HEK293 (cell line): Measurements from ENCODE around the gene GUCY2D.

Source experiments
- CTCF ChIA-PET: fragments of 350-600 bp; formaldehyde crosslinking; extraction: SDS; loops from one replicate; lab custom pipeline; 2021; ENCODE audit warnings: antibody characterized with exemption; lab: Yijun Ruan, JAX
- POLR2A ChIA-PET: fragments of 300-600 bp; formaldehyde crosslinking; extraction: SDS; loops from one replicate; lab custom pipeline; 2020; ENCODE audit warnings: antibody characterized with exemption, inconsistent platforms; lab: Yijun Ruan, JAX
- H3K27ac ChIP-seq: fragments of 200-500 bp; sonication (Bioruptor generic); 2 replicates; pipeline ENCODE4 v1.5.1; 2014; ENCODE audit warnings: low read depth, low read length, control low read depth, inconsistent platforms; ENCODE audit errors: extremely low read depth
- H3K36me3 ChIP-seq, 2 experiments: fragments of 200-500 bp in 1 of 2; sonication (Bioruptor generic) in 1 of 2; 1 replicate in 1 of 2; 2 replicates in 1 of 2; pipeline ENCODE4 v1.5.1; 2014 to 2017; ENCODE audit warnings: inconsistent platforms in 2 of 2, low read length in 2 of 2; ENCODE audit not compliant: control insufficient read depth in 2 of 2, insufficient read depth in 1 of 2
- H3K4me1 ChIP-seq: fragments of 200-500 bp; sonication (Bioruptor generic); 2 replicates; pipeline ENCODE4 v1.5.1; 2014; ENCODE audit warnings: mild to moderate bottlenecking, low read length, inconsistent platforms; ENCODE audit not compliant: control insufficient read depth, insufficient read depth
- H3K4me3 ChIP-seq: 2 replicates; pipeline ENCODE4 v1.5.1; 2011; ENCODE audit warnings: low read depth, mild to moderate bottlenecking, control low read depth, low read length, moderate library complexity
- H3K9me3 ChIP-seq: fragments of 200-500 bp; sonication (Bioruptor generic); 2 replicates; pipeline ENCODE4 v1.5.1; 2014; ENCODE audit warnings: low read depth, low read length, inconsistent platforms; ENCODE audit not compliant: control insufficient read depth, insufficient read depth
- BCL11A ChIP-seq: fragments of 450-650 bp; formaldehyde crosslinking; IDR thresholded peaks from 2 replicates; pipeline ENCODE4 v1.5.1; 2016; ENCODE audit warnings: low read depth, missing biosample characterization, missing genetic modification characterization
- KLF17 ChIP-seq: fragments of 450-650 bp; formaldehyde crosslinking; IDR thresholded peaks from 2 replicates; pipeline ENCODE4 v1.5.1; 2016; ENCODE audit warnings: missing biosample characterization, missing genetic modification characterization
- PATZ1 ChIP-seq: fragments of 450-650 bp; formaldehyde crosslinking; IDR thresholded peaks from 2 replicates; pipeline ENCODE4 v1.5.1; 2016; ENCODE audit warnings: missing biosample characterization, missing genetic modification characterization
- TSHZ1 ChIP-seq: fragments of 450-650 bp; formaldehyde crosslinking; IDR thresholded peaks from 2 replicates; pipeline ENCODE4 v1.5.1; 2016; ENCODE audit warnings: missing biosample characterization, missing genetic modification characterization, borderline replicate concordance
- ZBTB20 ChIP-seq: fragments of 450-650 bp; formaldehyde crosslinking; IDR thresholded peaks from 2 replicates; pipeline ENCODE4 v1.5.1; 2016; ENCODE audit warnings: missing biosample characterization, missing genetic modification characterization
- ZBTB7A ChIP-seq: fragments of 450-650 bp; formaldehyde crosslinking; IDR thresholded peaks from 2 replicates; pipeline ENCODE4 v1.5.1; 2016; ENCODE audit warnings: low read depth, missing biosample characterization, missing genetic modification characterization
- ZFP69B ChIP-seq: fragments of 450-650 bp; formaldehyde crosslinking; IDR thresholded peaks from 2 replicates; pipeline ENCODE4 v1.5.1; 2016; ENCODE audit warnings: missing biosample characterization, missing genetic modification characterization
- ZNF114 ChIP-seq: fragments of 450-650 bp; formaldehyde crosslinking; IDR thresholded peaks from 2 replicates; pipeline ENCODE4 v1.5.0; 2017; ENCODE audit warnings: missing biosample characterization, missing genetic modification characterization
- ZNF157 ChIP-seq: fragments of 450-650 bp; formaldehyde crosslinking; IDR thresholded peaks from 2 replicates; pipeline ENCODE4 v1.5.1; 2016; ENCODE audit warnings: missing biosample characterization, missing genetic modification characterization
- ZNF174 ChIP-seq: fragments of 450-650 bp; formaldehyde crosslinking; IDR thresholded peaks from 2 replicates; pipeline ENCODE4 v1.5.0; 2017; ENCODE audit warnings: missing biosample characterization, mild to moderate bottlenecking, missing genetic modification characterization
- ZNF26 ChIP-seq: fragments of 450-650 bp; formaldehyde crosslinking; IDR thresholded peaks from 2 replicates; pipeline ENCODE4 v1.5.1; 2016; ENCODE audit warnings: missing biosample characterization, missing genetic modification characterization
- ZNF510 ChIP-seq: fragments of 450-650 bp; formaldehyde crosslinking; IDR thresholded peaks from 2 replicates; pipeline ENCODE4 v1.5.1; 2018; ENCODE audit warnings: mild to moderate bottlenecking, missing genetic modification characterization, missing biosample characterization; ENCODE audit not compliant: insufficient replicate concordance
- ZNF513 ChIP-seq: fragments of 450-650 bp; IDR thresholded peaks from 2 replicates; pipeline ENCODE4 v1.5.1; 2018; ENCODE audit warnings: missing biosample characterization, missing genetic modification characterization
- ZNF529 ChIP-seq: fragments of 450-650 bp; formaldehyde crosslinking; IDR thresholded peaks from 2 replicates; pipeline ENCODE4 v1.5.1; 2017; ENCODE audit warnings: missing genetic modification characterization, missing biosample characterization; ENCODE audit not compliant: insufficient replicate concordance
- ZNF624 ChIP-seq: fragments of 450-650 bp; formaldehyde crosslinking; IDR thresholded peaks from 2 replicates; pipeline ENCODE4 v1.5.1; 2017; ENCODE audit warnings: missing biosample characterization, missing genetic modification characterization
- ZNF747 ChIP-seq: fragments of 450-650 bp; formaldehyde crosslinking; IDR thresholded peaks from 2 replicates; pipeline ENCODE4 v1.5.1; 2016; ENCODE audit warnings: missing biosample characterization, missing genetic modification characterization
- ZNF768 ChIP-seq: fragments of 450-650 bp; formaldehyde crosslinking; IDR thresholded peaks from 2 replicates; pipeline ENCODE4 v1.5.1; 2018; ENCODE audit warnings: missing biosample characterization, mild to moderate bottlenecking, missing genetic modification characterization
- ZSCAN16 ChIP-seq: fragments of 450-650 bp; formaldehyde crosslinking; IDR thresholded peaks from 2 replicates; pipeline ENCODE4 v1.5.1; 2016; ENCODE audit warnings: missing biosample characterization, missing genetic modification characterization

The GUCY2D gene

GRCh38 chr17:8002721-8003593 lies 542 bp downstream of the GUCY2D start:
- TF ChIP-seq BCL11A (tag by site-specific recombination) (no peak), ZSCAN16 (no peak), ZNF114 (tag by site-specific recombination) (no peak), TSHZ1 (no peak), PATZ1 (tag by site-specific recombination) (no peak), KLF17 (tag by site-specific recombination) (no peak), ZFP69B (tag by site-specific recombination) (no peak), ZNF624 (no peak), ZNF174 (tag by site-specific recombination) (no peak), ZNF513 (tag by site-specific recombination) (no peak), ZNF747 (tag by site-specific recombination) (no peak)
- Histone ChIP-seq H3K36me3 (no peaks in the 10 kb centered on the region), H3K4me1 (no peaks in the 10 kb centered on the region), H3K9me3 (no peaks in the 10 kb centered on the region), H3K4me3 (no peak overlapping the region), H3K27ac (no peak overlapping the region)
- ChIA-PET CTCF (interaction anchor here (1.0 to 2.4 kb wide), 6 partner anchors 13 to 114 kb away, joined by 3 to 20 read pairs (median 9); partner anchors contain the start of gene CHD3), POLR2A (no interaction called here)

GRCh38 chr17:8003594-8004181 lies 1.3 kb downstream of the GUCY2D start:
- H3K4me3 ChIP-seq, result no peak overlapping the region
- no peaks in the 10 kb centered on the region for H3K9me3 ChIP-seq
- H3K36me3 ChIP-seq, result no peaks in the 10 kb centered on the region
- ChIA-PET CTCF (interaction anchor here (0.8 to 2.4 kb wide), 5 partner anchors 12 to 54 kb away, joined by 4 to 12 read pairs (median 10); no protein-coding TSS in a partner anchor), POLR2A (interaction anchor here (1.9 kb wide), 1 partner anchor 71 kb away, joined by 4 read pairs; the partner anchor contains the start of genes CNTROB and TRAPPC1)
- no peaks in the 10 kb centered on the region for H3K4me1 ChIP-seq
- no peak overlapping the region for H3K27ac ChIP-seq
- no peak for TF ChIP-seq ZNF510 (tag by site-specific recombination)
- TF ChIP-seq ZBTB7A, result no peak
- TF ChIP-seq ZBTB20, result no peak
- no peak for TF ChIP-seq ZNF157 (tag by site-specific recombination)
- no peak for TF ChIP-seq ZNF26 (tag by site-specific recombination)
- no peak for TF ChIP-seq ZNF768 (tag by site-specific recombination)
- TF ChIP-seq ZNF529, result no peak
